KMS-11 (cell line): ENCODE results near the gene CEP97.

Experiments
- H2AFZ ChIP-seq: fragments of 200-600 bp; sonication (generic); 2 replicates; pipeline ENCODE4 v1.6.1; 2016; ENCODE audit warnings: antibody characterized with exemption, mixed run types, low read depth
- H3K27ac ChIP-seq: fragments of 200-600 bp; sonication (generic); 2 replicates; pipeline ENCODE4 v1.6.1; 2016; ENCODE audit warnings: mild to moderate bottlenecking, mixed run types
- H3K27me3 ChIP-seq: fragments of 200-600 bp; sonication (generic); 2 replicates; pipeline ENCODE4 v1.6.1; 2017; ENCODE audit warnings: mild to moderate bottlenecking, low read depth, mixed run types, moderate library complexity; ENCODE audit not compliant: insufficient read depth
- H3K36me3 ChIP-seq: fragments of 200-600 bp; sonication (generic); 2 replicates; pipeline ENCODE4 v1.6.1; 2017; ENCODE audit warnings: mild to moderate bottlenecking, mixed run types; ENCODE audit not compliant: insufficient read depth
- H3K4me1 ChIP-seq: fragments of 200-600 bp; sonication (generic); 2 replicates; pipeline ENCODE4 v1.6.1; 2016; ENCODE audit warnings: mild to moderate bottlenecking, low read depth, mixed run types; ENCODE audit not compliant: poor library complexity, severe bottlenecking
- H3K4me2 ChIP-seq: fragments of 200-600 bp; sonication (generic); 2 replicates; pipeline ENCODE4 v1.7.0; 2016; ENCODE audit warnings: mild to moderate bottlenecking, mixed run types
- H3K4me3 ChIP-seq: fragments of 200-600 bp; sonication (generic); IDR thresholded peaks from 2 replicates; pipeline ENCODE4 v1.6.1; 2017; ENCODE audit warnings: low read depth, low read length, mixed read lengths; ENCODE audit not compliant: insufficient read depth
- H3K79me2 ChIP-seq: fragments of 200-600 bp; sonication (generic); 2 replicates; pipeline ENCODE4 v1.6.1; 2016; ENCODE audit warnings: low read depth, mixed run types; ENCODE audit not compliant: insufficient read depth
- H3K9ac ChIP-seq: fragments of 200-600 bp; sonication (generic); 2 replicates; pipeline ENCODE4 v1.6.1; 2016; ENCODE audit warnings: mild to moderate bottlenecking, mixed run types
- H4K20me1 ChIP-seq: fragments of 200-600 bp; sonication (generic); 2 replicates; pipeline ENCODE4 v1.6.1; 2016; ENCODE audit warnings: mild to moderate bottlenecking, mixed run types; ENCODE audit not compliant: insufficient read depth
- TF ChIP-seq, protein P1 (sequence below): fragments of 200-600 bp; sonication (generic); conservative IDR thresholded peaks from 2 replicates; pipeline ENCODE4 v1.6.1; 2017; ENCODE audit warnings: low read depth, mild to moderate bottlenecking, antibody characterized with exemption, low read length, moderate library complexity, mixed read lengths

The CEP97 gene

GRCh38 chr3:101801174-101801573 lies 76.8 kb downstream of the CEP97 start:
- H3K79me2 ChIP-seq = no peaks in the 10 kb centered on the region
- H2AFZ ChIP-seq = no peak overlapping the region
- H3K4me2 ChIP-seq = no peak overlapping the region
- H3K4me3 ChIP-seq = no peak overlapping the region
- H3K9ac ChIP-seq = no peak overlapping the region
- no peak overlapping the region for H3K27ac ChIP-seq
- no peaks in the 10 kb centered on the region for H3K36me3 ChIP-seq
- H4K20me1 ChIP-seq = no peaks in the 10 kb centered on the region
- TF ChIP-seq, protein P1, sequence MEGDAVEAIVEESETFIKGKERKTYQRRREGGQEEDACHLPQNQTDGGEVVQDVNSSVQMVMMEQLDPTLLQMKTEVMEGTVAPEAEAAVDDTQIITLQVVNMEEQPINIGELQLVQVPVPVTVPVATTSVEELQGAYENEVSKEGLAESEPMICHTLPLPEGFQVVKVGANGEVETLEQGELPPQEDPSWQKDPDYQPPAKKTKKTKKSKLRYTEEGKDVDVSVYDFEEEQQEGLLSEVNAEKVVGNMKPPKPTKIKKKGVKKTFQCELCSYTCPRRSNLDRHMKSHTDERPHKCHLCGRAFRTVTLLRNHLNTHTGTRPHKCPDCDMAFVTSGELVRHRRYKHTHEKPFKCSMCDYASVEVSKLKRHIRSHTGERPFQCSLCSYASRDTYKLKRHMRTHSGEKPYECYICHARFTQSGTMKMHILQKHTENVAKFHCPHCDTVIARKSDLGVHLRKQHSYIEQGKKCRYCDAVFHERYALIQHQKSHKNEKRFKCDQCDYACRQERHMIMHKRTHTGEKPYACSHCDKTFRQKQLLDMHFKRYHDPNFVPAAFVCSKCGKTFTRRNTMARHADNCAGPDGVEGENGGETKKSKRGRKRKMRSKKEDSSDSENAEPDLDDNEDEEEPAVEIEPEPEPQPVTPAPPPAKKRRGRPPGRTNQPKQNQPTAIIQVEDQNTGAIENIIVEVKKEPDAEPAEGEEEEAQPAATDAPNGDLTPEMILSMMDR = no peak
- H3K4me1 ChIP-seq = peaks cover 19% of the 10 kb centered on the region
- no peaks in the 10 kb centered on the region for H3K27me3 ChIP-seq

GRCh38 chr3:101802179-101802578 lies 77.8 kb downstream of the CEP97 start:
- Histone ChIP-seq H3K9ac (no peak overlapping the region), H3K4me2 (no peak overlapping the region), H3K27me3 (no peaks in the 10 kb centered on the region), H3K4me1 (peaks cover 28% of the 10 kb centered on the region), H3K79me2 (no peaks in the 10 kb centered on the region), H3K4me3 (no peak overlapping the region), H2AFZ (no peak overlapping the region), H4K20me1 (no peaks in the 10 kb centered on the region), H3K36me3 (no peaks in the 10 kb centered on the region), H3K27ac (no peak overlapping the region)
- TF ChIP-seq, protein P1 = no peak

DNA sequence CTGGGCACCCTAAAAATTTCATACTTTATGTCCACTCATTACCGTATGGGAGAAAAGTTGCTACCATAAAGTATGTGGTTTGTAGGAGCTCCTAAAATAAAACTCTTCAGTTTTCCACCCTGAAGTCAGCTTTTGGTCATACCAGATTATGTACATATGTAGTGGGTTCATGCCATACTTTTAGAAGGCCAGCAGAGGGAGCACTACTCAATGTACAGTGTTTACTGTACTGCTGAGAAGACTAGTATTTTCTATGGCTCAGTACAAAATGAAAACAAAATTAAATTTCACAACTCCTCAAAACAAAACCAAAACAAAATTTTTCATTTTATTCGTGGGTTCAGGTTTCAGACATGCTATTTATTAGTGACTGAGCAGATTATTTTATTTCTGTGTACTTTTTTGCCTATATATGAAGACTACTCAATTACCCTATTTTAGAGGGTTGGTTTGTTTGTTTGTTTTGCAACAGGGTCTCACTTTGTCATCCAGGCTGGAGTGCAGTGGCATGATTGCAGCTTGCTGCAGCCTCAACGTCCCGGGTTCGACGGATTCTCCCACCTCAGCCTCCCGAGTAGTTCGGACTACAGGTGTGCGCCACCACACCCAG lies 78.9 kb downstream of the CEP97 start:
- Histone ChIP-seq H2AFZ (no peak overlapping the region), H3K4me1 (peaks cover 39% of the 10 kb centered on the region), H3K27ac (no peak overlapping the region), H3K27me3 (no peaks in the 10 kb centered on the region), H3K79me2 (no peaks in the 10 kb centered on the region), H3K4me3 (no peak overlapping the region), H3K4me2 (peak overlapping the region; percentile 33; the same call in 1 of the 2 replicates), H3K36me3 (no peaks in the 10 kb centered on the region), H3K9ac (no peak overlapping the region), H4K20me1 (no peaks in the 10 kb centered on the region)
- TF ChIP-seq, protein P1 = peak; percentile 83

DNA sequence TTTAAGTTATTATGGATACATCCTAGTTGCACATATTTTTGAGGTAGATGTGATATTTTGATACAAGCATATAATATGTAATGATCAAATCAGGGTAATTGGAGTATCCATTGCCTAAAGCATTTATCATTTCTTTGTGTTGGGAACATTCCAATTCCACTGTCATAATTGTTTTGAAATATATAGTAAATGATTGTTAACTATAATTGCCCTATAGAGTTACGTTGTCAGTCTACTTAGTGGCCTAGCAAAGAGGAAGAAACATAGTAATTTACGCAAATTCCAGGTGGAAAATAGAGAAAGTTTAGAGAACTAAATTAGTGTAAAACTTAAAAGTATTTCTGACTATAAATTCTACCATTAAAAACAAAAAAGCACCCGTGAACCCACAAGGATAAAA lies 79.5 kb downstream of the CEP97 start:
- Histone ChIP-seq H3K4me1 (peaks cover 45% of the 10 kb centered on the region), H3K4me3 (no peak overlapping the region), H3K27me3 (no peaks in the 10 kb centered on the region), H3K79me2 (no peaks in the 10 kb centered on the region), H3K36me3 (no peaks in the 10 kb centered on the region), H3K4me2 (no peak overlapping the region), H2AFZ (no peak overlapping the region), H3K9ac (no peak overlapping the region), H3K27ac (no peak overlapping the region), H4K20me1 (no peaks in the 10 kb centered on the region)
- TF ChIP-seq, protein P1 = no peak
